ENCODE measurements around the gene DENR. TPM values are rescaled to one million over a fixed set of nuclear protein-coding genes. Genes with fewer than 3 reads are reported as not detected.

The DENR gene
- total and polyA plus RNA-seq, 2 of the 13 experiments (the other 11 are each of a cell fraction or from before 2014, with no cell fraction given): 30.0 to 59.1 TPM

GRCh38 chr12:122721057-122721545 is 31.5 kb upstream of the DENR start (continued):
- peak; percentile 55; the same call in 1 of the 2 replicates for TF ChIP-seq HDAC1 (CRISPR knock-in tag; IDR thresholded peaks at IDR 0.05)
- TF ChIP-seq CEBPZ (IDR thresholded peaks at IDR 0.05; ENCODE audit: low read length): no peak
- no peak for TF ChIP-seq ZKSCAN5 (CRISPR knock-in tag; IDR thresholded peaks at IDR 0.05)
- no peak for TF ChIP-seq ZNF382 (CRISPR knock-in tag; IDR thresholded peaks at IDR 0.05; ENCODE audit: borderline replicate concordance)
- TF ChIP-seq ZNF224 (CRISPR knock-in tag; IDR thresholded peaks at IDR 0.05): no peak
- peak; percentile 25; the same call in 1 of the 2 replicates for TF ChIP-seq RBAK (CRISPR knock-in tag; IDR thresholded peaks at IDR 0.05)
- TF ChIP-seq ZNF441 (CRISPR knock-in tag; IDR thresholded peaks at IDR 0.05; ENCODE audit: borderline replicate concordance): no peak
- no peak for TF ChIP-seq TAF1 (CRISPR knock-in tag; IDR thresholded peaks at IDR 0.05)
- no peak for TF ChIP-seq ZNF816 (CRISPR knock-in tag; IDR thresholded peaks at IDR 0.05; ENCODE audit: borderline replicate concordance)
- no peak for TF ChIP-seq ZNF713 (CRISPR knock-in tag; IDR thresholded peaks at IDR 0.05)
- TF ChIP-seq FOXC1 (CRISPR knock-in tag; IDR thresholded peaks at IDR 0.05; ENCODE audit: borderline replicate concordance): no peak
- no peak for TF ChIP-seq ZNF10 (CRISPR knock-in tag; IDR thresholded peaks at IDR 0.05; ENCODE audit: borderline replicate concordance, low read depth)
- TF ChIP-seq ZNF768 (CRISPR knock-in tag; IDR thresholded peaks at IDR 0.05): no peak
- TF ChIP-seq SAFB2 (CRISPR knock-in tag; IDR thresholded peaks at IDR 0.05; ENCODE audit: borderline replicate concordance, low read depth): no peak
- TF ChIP-seq FOXO1 (CRISPR knock-in tag; IDR thresholded peaks at IDR 0.05): no peak; the same call in 1 of the 2 replicates
- TF ChIP-seq HIC2 (CRISPR knock-in tag; IDR thresholded peaks at IDR 0.05; ENCODE audit: low read depth): no peak
- TF ChIP-seq ZNF496 (CRISPR knock-in tag; IDR thresholded peaks at IDR 0.05; ENCODE audit: insufficient replicate concordance): no peak
- no peak for TF ChIP-seq TFDP2 (CRISPR knock-in tag; IDR thresholded peaks at IDR 0.05)
- TF ChIP-seq GATAD2A (CRISPR knock-in tag; IDR thresholded peaks at IDR 0.05): peak; percentile 77
- no peak for TF ChIP-seq RFXAP (CRISPR knock-in tag; IDR thresholded peaks at IDR 0.05; ENCODE audit: borderline replicate concordance)
- TF ChIP-seq RBM39 (IDR thresholded peaks at IDR 0.05; ENCODE audit: low read depth, low read length, poor library complexity, severe bottlenecking): no peak
- peak; percentile 30; the same call in 1 of the 2 replicates for TF ChIP-seq GATA4 (IDR thresholded peaks at IDR 0.05; ENCODE audit: borderline replicate concordance, low read depth)
- no peak for TF ChIP-seq JDP2 (CRISPR knock-in tag; IDR thresholded peaks at IDR 0.05; ENCODE audit: borderline replicate concordance)
- no peak for TF ChIP-seq GATAD1 (CRISPR knock-in tag; IDR thresholded peaks at IDR 0.05)
